ENCODE results near the gene EEF1AKMT2.
A peak's percentile ranks its signal among the peaks of the same experiment; 100 is the strongest.
"Not testable (repeated sequence)": the region's sequence is repeated elsewhere in the genome, so short reads cannot be mapped to it uniquely, and the experiment has no call there.

EEF1AKMT2 gene

GRCh38 chr10:124791547-124792348, at the start of gene EEF1AKMT2:
EEF1AKMT2 (minus strand) TSS chr10:124791887; CDS start chr10:124791833, 54 bp downstream.
- peak; percentile 92 for DNase-seq

GRCh38 chr10:124837687-124838086, 46.0 kb upstream of the EEF1AKMT2 start:
- no peak for DNase-seq

- DNase-seq = no peak
Measured at GRCh38 chr10:124831116-124831515, 39.4 kb upstream of the EEF1AKMT2 start.

GRCh38 chr10:124830445-124830844, 38.8 kb upstream of the EEF1AKMT2 start:
- DNase-seq = no peak

GRCh38 chr10:124829447-124830115, 37.9 kb upstream of the EEF1AKMT2 start:
- no peak for DNase-seq

GRCh38 chr10:124827474-124827873, 35.8 kb upstream of the EEF1AKMT2 start:
- no peak for DNase-seq

DNA sequence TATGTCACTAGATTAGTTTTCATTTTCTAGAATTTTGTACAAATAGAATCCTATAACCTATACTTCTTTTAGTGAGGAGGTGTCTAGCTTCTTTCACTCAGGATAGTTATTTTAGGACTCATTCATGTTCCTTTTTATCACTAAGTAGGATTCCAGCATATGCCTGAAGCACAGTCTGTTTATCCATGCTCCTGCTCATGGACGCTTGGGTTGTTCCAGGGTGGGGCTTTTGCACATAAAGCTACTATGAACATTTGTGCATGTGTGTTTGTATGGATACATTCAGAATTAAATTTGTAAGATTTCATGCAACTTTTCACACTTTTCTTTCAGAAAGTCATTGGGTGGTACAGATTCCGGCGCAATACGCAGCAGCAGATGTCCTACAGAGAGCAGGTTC, 34.6 kb upstream of the EEF1AKMT2 start:
- no peak for DNase-seq

- no peak for DNase-seq
Measured at GRCh38 chr10:124825702-124826101, 34.0 kb upstream of the EEF1AKMT2 start.

DNA sequence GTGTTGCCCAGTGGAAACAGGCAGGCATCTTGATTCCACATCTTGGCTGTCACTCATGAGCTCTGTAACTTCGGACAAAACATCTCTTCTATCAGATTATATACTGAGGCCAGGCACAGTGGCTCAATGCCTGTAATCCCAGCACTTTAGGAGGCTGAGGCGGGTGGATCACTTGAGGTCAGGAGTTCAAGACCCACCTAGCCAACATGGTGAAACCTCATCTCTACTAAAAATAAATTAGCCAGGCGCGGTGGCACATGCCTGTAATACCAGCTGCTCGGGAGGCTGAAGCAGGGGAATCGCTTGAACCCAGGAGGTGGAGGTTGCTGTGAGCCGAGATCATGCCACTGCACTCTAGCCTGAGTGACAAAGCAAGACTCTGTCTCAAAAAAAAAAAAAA, 33.2 kb upstream of the EEF1AKMT2 start:
- not testable (repeated sequence) for DNase-seq

DNA sequence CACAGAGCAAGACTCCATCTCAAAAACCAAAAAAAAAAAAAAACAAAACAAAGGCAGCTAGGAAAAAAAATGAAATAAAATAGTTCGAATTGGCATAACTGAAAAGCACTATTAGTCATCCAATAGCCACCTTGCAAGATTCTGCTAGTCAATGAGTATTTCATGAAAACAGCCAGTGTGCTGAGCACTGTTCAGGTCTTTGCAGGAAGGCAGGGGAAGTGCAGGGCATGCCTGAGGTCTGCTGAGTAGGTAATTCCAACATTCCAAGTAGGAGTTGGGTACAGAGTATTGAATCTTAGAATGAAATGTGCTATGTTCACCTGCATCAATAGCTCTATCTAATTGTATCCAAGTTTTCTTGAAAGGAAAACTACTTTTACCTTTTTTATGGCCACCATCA, 32.8 kb upstream of the EEF1AKMT2 start:
- DNase-seq = no peak

GRCh38 chr10:124821520-124821919, 29.8 kb upstream of the EEF1AKMT2 start:
- DNase-seq = no peak

DNA sequence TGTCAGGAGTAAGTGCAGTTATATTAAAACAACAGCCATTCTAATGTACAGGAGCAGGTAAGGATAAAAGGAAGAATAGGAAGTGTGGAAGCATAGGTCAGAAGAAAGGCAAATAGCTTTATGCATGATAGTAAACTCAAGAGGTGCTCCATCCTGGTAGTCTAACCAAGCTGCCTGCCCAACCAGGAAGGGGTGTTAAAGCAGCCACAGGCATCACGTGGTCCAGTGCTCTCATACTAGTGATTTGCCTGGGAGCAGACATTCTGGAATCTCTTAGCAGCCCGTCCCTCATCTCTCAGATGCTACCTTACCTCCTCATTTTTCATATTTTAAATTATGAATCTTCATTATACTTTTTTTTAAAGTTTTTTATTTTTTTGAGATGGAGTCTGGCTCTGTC, 28.4 kb upstream of the EEF1AKMT2 start:
- no peak for DNase-seq

DNA sequence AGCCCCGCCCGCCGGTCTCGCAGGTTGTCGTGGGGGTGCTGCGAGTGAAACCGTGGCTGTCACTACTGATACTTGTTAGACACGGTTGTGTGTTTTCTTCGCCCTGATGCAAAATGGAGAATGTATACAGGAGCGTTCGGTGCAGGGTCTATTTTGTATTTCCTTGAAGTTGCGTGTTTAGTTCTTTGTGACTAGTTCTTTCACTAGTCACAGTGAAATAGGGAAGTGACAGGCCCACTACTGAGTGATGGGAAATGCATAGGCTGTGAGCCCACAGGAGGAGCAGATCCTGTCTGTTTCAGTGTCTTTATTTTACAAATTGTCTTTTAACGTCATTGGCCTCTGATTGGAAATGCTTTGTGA, 10.6 kb upstream of the EEF1AKMT2 start:
- no peak for DNase-seq

DNA sequence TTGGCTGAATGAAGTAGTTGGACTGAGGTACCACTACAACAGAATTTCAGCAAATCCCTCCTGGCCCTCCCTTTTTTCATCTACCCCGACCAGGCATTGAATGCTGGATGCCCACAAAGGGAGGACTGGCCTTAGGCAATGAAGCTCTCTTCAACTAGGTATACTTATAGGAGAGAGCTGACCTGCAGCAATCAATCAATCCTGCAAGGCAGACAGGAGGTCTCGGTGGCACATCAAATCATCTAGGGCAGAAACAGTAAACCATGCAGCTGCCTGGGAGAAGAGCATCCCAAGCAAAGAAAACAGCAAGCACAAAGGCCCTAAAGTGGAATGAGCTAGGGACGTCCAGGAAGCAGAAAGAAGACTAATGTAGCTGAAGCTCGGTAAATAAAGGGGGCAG, 7.5 kb upstream of the EEF1AKMT2 start:
- no peak for DNase-seq

DNA sequence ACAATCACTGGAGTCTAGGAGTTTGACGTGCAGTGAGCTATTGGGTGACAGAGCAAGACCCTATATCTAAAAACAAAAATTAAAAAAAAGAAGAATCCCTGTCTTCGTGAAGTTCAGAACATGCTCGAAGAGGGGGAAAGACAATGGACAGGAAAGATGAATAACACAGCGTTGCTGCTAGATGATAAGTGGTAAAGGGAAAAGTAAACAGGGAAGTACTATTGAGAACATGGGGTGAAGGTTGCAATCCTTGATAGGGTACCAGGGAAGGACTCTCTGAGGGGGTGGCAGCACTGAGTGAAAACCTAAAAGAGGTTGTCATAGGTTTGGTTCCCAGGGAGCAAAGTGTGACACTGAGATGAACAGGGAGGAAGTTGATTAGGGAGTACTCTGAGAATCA, 7.1 kb upstream of the EEF1AKMT2 start:
- DNase-seq = no peak

DNA sequence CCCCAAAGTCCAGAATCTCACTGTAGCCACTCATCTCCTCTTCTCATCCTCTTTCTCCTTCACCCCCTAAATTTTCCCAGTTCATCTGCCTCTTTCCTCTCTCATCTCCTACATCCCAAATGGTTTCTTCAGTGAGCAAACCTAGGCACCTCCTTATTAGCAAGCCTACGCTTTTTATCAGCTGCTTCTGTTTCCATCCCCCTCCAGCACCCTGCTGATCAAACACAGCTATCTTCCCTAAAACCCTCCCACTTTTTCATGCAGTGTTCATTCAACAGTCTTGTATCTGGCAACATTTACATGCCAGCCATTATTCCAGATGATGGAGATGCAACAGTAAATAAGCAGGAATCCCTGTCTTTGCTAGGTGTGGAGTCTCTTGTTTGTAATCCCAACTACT, 6.7 kb upstream of the EEF1AKMT2 start:
- DNase-seq = no peak

- DNase-seq = no peak
Measured at GRCh38 chr10:124792998-124793352, 1.3 kb upstream of the EEF1AKMT2 start.

DNA sequence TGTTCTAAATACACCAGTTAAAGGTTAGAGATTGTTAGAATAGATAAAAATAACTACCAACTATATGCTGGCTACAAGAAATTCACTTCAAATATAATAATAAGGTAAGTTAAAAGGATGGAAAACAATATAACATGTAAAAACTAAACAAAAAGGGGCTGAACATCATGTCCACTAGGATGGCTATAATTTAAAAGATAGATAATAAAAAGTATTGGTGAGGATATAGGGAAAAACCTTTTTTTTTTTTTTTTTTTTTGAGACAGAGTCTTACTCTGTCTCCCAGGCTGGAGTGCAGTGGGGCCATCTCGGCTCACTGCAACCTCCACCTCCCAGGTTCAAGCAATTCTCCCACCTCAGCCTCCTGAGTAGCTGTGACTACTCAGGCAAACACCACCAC, 8.8 kb downstream of the EEF1AKMT2 start:
- DNase-seq = not testable (repeated sequence)

GRCh38 chr10:124768791-124769190, 22.9 kb downstream of the EEF1AKMT2 start:
- DNase-seq = no peak

DNA sequence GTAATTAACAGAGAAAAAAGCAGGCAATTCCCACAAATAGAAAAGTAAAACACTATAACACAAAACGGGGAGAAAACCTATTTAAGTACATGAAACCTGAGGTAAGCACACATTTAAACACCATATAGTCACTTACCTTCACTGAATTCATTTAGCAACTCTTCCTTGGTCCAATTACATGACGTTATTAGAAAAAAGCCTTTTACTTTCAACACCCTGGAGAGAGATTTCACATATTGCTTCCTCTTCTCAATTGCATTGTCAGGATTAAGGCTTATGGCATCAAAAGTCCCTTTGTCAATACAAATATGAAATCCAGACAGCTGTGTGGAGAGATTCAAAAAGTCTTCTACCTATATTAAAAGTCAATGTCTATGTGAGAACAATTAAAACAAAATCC, 26.4 kb downstream of the EEF1AKMT2 start:
- DNase-seq = no peak

DNA sequence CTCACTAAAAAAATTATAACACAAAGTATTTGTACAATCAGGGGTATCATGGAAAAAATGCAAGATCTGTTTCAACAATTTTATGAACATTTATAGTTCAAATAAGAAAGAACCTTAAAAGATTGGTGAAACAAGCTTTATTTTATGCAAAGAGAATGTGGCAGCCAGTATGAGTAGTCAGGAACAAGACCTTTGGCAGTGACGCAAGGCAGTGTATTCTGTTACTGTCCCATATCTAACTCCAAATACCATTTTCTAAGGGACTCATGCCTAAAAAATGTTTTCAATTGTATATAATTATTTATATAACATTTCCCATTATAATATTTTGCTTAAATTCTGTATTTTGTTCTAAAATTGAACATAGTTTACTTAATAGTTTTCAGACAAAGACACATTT, 28.4 kb downstream of the EEF1AKMT2 start:
- DNase-seq = no peak

GRCh38 chr10:124762281-124762680, 29.4 kb downstream of the EEF1AKMT2 start:
- no peak for DNase-seq

GRCh38 chr10:124756156-124756903, 35.4 kb downstream of the EEF1AKMT2 start:
- DNase-seq = no peak

DNA sequence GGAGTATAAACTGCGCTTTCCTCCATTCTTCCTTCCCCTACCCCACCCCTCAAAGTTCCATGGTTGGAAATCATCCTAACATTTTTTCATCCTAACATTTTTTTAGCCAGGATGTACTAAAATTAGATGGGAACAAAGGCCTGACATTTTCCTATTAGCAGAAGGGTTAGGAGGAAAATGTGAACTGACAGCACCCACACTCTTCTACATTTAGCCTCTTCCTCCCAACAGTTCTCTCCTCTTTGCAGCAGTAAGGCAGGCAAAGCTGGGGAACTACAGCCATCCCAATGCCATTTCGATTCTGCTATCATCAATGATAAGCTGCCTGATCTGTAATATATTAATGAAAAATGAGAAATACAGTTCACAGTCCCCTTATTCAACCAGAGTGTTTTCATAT, 36.1 kb downstream of the EEF1AKMT2 start:
- DNase-seq = no peak

Data from left hindlimb (tissue), 1 donor.